Right lobe of liver (tissue), 4 donors: ENCODE data around the gene SAP30BP.

Source experiments
- POLR2A ChIP-seq: fragments of 450-650 bp; IDR thresholded peaks from one replicate; pipeline ENCODE4 v1.6.1; 2017; ENCODE audit warnings: antibody characterized with exemption, mild to moderate bottlenecking
- TF ChIP-seq, protein P1 (sequence below), 4 donors: fragments of 200-600 bp in 3 of 4; fragments of 450-650 bp in 1 of 4; IDR thresholded peaks; one replicate each; pipeline versions ENCODE4 v1.5.1 to v1.8.0; 2016 to 2022; ENCODE audit warnings: antibody characterized with exemption in 4 of 4, mild to moderate bottlenecking in 2 of 4
- donor health status: DM: no; HTN: no; CAD: no.
- donor health status: DM: no; HTN: no; CAD: no.
- donor health status: DM: no; HTN: yes; CAD: no.

DNA sequence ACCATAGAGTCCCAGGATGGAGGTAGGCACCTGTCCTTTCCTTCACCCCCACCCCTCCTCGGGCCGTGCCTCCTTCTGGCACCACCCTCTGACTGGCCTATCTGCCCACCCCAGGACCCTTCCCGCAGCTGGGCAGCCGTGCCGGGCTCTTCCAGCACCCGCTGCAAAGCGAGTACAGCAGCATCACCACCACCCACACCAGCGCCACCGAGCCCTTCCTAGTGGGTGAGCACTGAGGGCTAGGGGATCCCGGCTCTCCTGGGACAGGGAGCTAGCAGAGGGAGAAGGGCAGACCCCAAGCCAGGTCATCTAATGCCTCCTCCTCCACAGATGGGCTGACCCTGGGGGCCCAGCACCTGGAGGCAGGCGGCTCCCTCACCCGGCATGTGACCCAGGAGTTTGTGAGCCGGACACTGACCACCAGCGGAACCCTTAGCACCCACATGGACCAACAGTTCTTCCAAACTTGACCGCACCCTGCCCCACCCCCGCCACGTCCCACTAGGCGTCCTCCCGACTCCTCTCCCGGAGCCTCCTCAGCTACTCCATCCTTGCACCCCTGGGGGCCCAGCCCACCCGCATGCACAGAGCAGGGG, 90.0 kb downstream of the SAP30BP start:
- no peak for TF ChIP-seq POLR2A
- TF ChIP-seq, protein P1, sequence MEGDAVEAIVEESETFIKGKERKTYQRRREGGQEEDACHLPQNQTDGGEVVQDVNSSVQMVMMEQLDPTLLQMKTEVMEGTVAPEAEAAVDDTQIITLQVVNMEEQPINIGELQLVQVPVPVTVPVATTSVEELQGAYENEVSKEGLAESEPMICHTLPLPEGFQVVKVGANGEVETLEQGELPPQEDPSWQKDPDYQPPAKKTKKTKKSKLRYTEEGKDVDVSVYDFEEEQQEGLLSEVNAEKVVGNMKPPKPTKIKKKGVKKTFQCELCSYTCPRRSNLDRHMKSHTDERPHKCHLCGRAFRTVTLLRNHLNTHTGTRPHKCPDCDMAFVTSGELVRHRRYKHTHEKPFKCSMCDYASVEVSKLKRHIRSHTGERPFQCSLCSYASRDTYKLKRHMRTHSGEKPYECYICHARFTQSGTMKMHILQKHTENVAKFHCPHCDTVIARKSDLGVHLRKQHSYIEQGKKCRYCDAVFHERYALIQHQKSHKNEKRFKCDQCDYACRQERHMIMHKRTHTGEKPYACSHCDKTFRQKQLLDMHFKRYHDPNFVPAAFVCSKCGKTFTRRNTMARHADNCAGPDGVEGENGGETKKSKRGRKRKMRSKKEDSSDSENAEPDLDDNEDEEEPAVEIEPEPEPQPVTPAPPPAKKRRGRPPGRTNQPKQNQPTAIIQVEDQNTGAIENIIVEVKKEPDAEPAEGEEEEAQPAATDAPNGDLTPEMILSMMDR (IDR thresholded peaks at IDR 0.05), result no peak
